OCI-LY7 (cell line): Measurements from ENCODE around the gene IL12RB2. TPM values are rescaled to one million over a fixed set of nuclear protein-coding genes. Genes with fewer than 3 reads are reported as not detected.

Experiments
- BruUV-seq: library from RNA; stranded (reverse); fragments of 400-500 nt; replicated peaks from 2 replicates; lab custom pipeline; 2021; lab: Mats Ljungman, UMichigan
- CTCF ChIA-PET: fragments of 300-600 bp; sonication (Branson Sonifier 250); formaldehyde crosslinking; loops from one replicate; lab custom pipeline; 2022; ENCODE audit warnings: antibody characterized with exemption; ENCODE audit not compliant: unreplicated experiment; lab: Charles Lee
- POLR2A ChIA-PET: fragments of 300-600 bp; sonication (Branson Sonifier 250); formaldehyde crosslinking; loops from one replicate; lab custom pipeline; 2022; ENCODE audit warnings: antibody characterized with exemption; lab: Charles Lee
- DNase-seq: peaks from one replicate; pipeline ENCODE4 v3.0.0-alpha.2; 2015; ENCODE audit warnings: low spot score
- H2AFZ ChIP-seq: fragments of 200-600 bp; sonication (generic), shearing (Covaris generic); 2 replicates; pipeline ENCODE4 v1.6.1; 2014; ENCODE audit warnings: mild to moderate bottlenecking, antibody characterized with exemption, low read length, moderate library complexity
- H3K27ac ChIP-seq: fragments of 200-600 bp; sonication (generic); 2 replicates; pipeline ENCODE4 v1.5.1; 2014; ENCODE audit warnings: mixed run types, low read depth, mild to moderate bottlenecking, moderate library complexity, low read length, inconsistent platforms; ENCODE audit not compliant: poor library complexity, severe bottlenecking
- H3K36me3 ChIP-seq: fragments of 200-600 bp; sonication (generic); 2 replicates; pipeline ENCODE4 v1.6.1; 2014; ENCODE audit warnings: mild to moderate bottlenecking, antibody characterized with exemption, low read length, moderate library complexity, mixed read lengths; ENCODE audit not compliant: insufficient read depth
- H3K4me1 ChIP-seq: fragments of 200-600 bp; sonication (generic); 2 replicates; pipeline ENCODE4 v1.5.1; 2014; ENCODE audit warnings: mild to moderate bottlenecking, low read length; ENCODE audit not compliant: insufficient read depth, poor library complexity, severe bottlenecking
- H3K4me2 ChIP-seq: fragments of 200-600 bp; sonication (generic); 2 replicates; pipeline ENCODE4 v1.6.1; 2014; ENCODE audit warnings: mild to moderate bottlenecking, low read length
- H3K4me3 ChIP-seq: fragments of 200-600 bp; sonication (generic); 2 replicates; pipeline ENCODE4 v1.5.1; 2014; ENCODE audit warnings: mild to moderate bottlenecking, low read depth, low read length; ENCODE audit not compliant: poor library complexity, severe bottlenecking
- H3K79me2 ChIP-seq: fragments of 200-600 bp; sonication (generic); 2 replicates; pipeline ENCODE4 v1.6.1; 2016; ENCODE audit warnings: low read depth, mild to moderate bottlenecking, low read length, moderate library complexity, mixed read lengths; ENCODE audit not compliant: insufficient read depth
- H3K9me2 ChIP-seq: fragments of 200-600 bp; sonication (generic); 2 replicates; pipeline ENCODE4 v1.6.1; 2016; ENCODE audit warnings: mild to moderate bottlenecking, low read length, mixed read lengths; ENCODE audit not compliant: insufficient read depth
- H3K9me3 ChIP-seq: fragments of 200-600 bp; sonication (generic); 2 replicates; pipeline ENCODE4 v1.6.1; 2014; ENCODE audit warnings: mild to moderate bottlenecking, mixed run types, low read length, mixed read lengths
- H4K20me1 ChIP-seq: fragments of 200-600 bp; sonication (generic); 2 replicates; pipeline ENCODE4 v1.6.1; 2014; ENCODE audit warnings: mild to moderate bottlenecking, antibody characterized with exemption, low read length, moderate library complexity, mixed read lengths; ENCODE audit not compliant: insufficient read depth
- CTCF ChIP-seq: fragments of 200-600 bp; sonication (generic); conservative IDR thresholded peaks from 2 replicates; pipeline ENCODE4 v1.5.1; 2014; ENCODE audit warnings: mild to moderate bottlenecking, antibody characterized with exemption, low read length, moderate library complexity, mixed read lengths
- EZH2phosphoT487 ChIP-seq: fragments of 200-600 bp; sonication (generic); IDR thresholded peaks from 2 replicates; pipeline ENCODE4 v1.6.1; 2018; ENCODE audit warnings: low read depth, borderline replicate concordance, mild to moderate bottlenecking, mixed run types, antibody characterized with exemption, low read length, moderate library complexity, mixed read lengths
- intact Hi-C: fragments of 100-400 bp; cut with micrococcal nuclease; formaldehyde crosslinking; loops from one replicate; pipeline ENCODE4 v1.10.0; 2022; ENCODE audit not compliant: unreplicated experiment
- total RNA-seq, 2 experiments: library from RNA; depleted of rRNA in 1 of 2; stranded (reverse); fragments of >200 nt in 1 of 2; shearing (Covaris generic) in 1 of 2; gene quantifications; 2 replicates each; pipeline ENCODE4 v1.2.3, GENCODE V29; 2014 to 2022

IL12RB2 gene
- total RNA-seq, 2 experiments from 2014 or later, result not detected

DNA sequence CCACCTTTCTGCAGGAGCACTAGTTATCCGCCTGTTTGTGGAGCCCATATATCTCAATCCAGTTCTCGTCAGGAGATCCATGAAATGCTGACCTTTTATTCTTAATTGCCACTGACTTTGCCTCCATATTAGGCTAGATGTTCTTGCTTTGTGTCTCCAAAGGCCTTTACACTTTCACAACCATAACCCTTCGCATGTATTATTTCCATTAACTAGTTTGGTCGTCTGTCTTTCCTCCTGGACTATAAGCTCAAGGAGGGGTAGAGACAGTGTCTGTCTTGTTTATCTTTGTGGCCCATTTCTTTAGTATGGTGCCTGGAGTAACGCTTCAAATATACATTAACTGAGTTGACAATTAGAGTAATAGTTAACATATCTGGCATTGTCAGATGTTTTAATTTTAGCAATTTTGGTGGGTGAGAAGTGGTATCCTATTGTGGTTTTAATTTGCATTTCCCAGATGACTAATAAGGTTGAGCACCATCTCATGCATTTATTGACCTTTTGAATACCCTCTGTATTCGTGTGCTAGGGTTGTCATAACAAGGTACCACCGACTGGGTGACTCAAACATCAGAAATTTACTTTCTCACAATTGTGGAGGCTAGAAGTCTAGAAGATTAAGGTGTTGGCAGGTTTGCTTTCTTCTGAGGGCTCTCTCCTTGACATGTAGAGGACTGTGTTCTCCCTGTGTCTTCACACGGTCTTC is 21.7 kb upstream of the IL12RB2 start:
- Histone ChIP-seq H4K20me1 (no peaks in the 10 kb centered on the region), H2AFZ (no peak overlapping the region), H3K36me3 (no peaks in the 10 kb centered on the region), H3K4me2 (no peak overlapping the region), H3K4me3 (no peak overlapping the region), H3K9me2 (no peaks in the 10 kb centered on the region), H3K9me3 (no peaks in the 10 kb centered on the region), H3K4me1 (no peaks in the 10 kb centered on the region), H3K27ac (no peak overlapping the region), H3K79me2 (no peaks in the 10 kb centered on the region)
- ChIA-PET CTCF (no interaction called here), POLR2A (interaction anchor here (0.6 to 1.0 kb wide), 6 partner anchors 16 to 511 kb away, joined by 3 to 7 read pairs (median 4); no protein-coding TSS in a partner anchor)
- no peak for TF ChIP-seq CTCF
- TF ChIP-seq EZH2phosphoT487, result no peak
- DNase-seq, result no peak
- intact Hi-C loops, result no loop called here
- BruUV-seq, result no TSS peak

DNA sequence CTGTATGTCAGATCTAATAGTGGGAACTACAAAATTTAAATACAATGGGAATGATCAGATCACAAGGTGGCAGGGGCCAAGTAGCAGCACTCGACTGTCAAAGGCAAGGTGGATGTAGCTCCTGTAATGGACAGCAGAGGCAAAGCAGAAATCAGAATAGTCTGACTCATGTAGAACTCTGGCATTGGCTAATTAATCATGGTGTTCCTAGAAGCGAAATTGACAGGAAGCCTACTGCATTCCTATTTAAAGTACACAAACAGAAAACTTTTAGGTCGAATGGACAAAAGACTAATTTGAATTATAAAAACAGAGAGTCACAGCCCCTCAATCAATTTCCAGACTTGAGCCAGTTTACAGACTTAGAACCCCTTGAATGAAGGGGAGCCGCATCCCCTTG is 17.4 kb upstream of the IL12RB2 start:
- no TSS peak for BruUV-seq
- no peaks in the 10 kb centered on the region for H3K4me1 ChIP-seq
- H3K36me3 ChIP-seq, result no peaks in the 10 kb centered on the region
- 0 out of 2 replicates have a peak, but pooled peaks cover 3% of the 10 kb centered on the region for H3K9me2 ChIP-seq
- CTCF ChIA-PET, result no interaction called here
- intact Hi-C loops, result no loop called here
- no peaks in the 10 kb centered on the region for H3K9me3 ChIP-seq
- POLR2A ChIA-PET, result no interaction called here
- no peak overlapping the region for H3K27ac ChIP-seq
- no peak overlapping the region for H2AFZ ChIP-seq
- DNase-seq, result no peak
- no peaks in the 10 kb centered on the region for H3K79me2 ChIP-seq
- no peaks in the 10 kb centered on the region for H4K20me1 ChIP-seq
- TF ChIP-seq CTCF (no peak), EZH2phosphoT487 (no peak)
- no peak overlapping the region for H3K4me3 ChIP-seq
- H3K4me2 ChIP-seq, result no peak overlapping the region
